GM19023 (cell line): ENCODE data around the gene ARF3.
"Not testable (repeated sequence)": the region's sequence is repeated elsewhere in the genome, so short reads cannot be mapped to it uniquely, and the experiment has no call there.

ENCODE experiments used
- ATAC-seq: cut with Tn5 transposase; IDR thresholded peaks from one replicate; pipeline ENCODE4 v1.9.1; 2021; ENCODE audit warnings: mild to moderate bottlenecking, moderate library complexity; ENCODE audit not compliant: unreplicated experiment

ARF3 gene

GRCh38 chr12:48932878-48933277 is 24.4 kb downstream of the ARF3 start:
- ATAC-seq, result no peak

GRCh38 chr12:48930475-48930874 is 26.8 kb downstream of the ARF3 start:
- ATAC-seq, result no peak

GRCh38 chr12:48929551-48929950 is 27.7 kb downstream of the ARF3 start:
- no peak for ATAC-seq

GRCh38 chr12:48927261-48927660 is 30.0 kb downstream of the ARF3 start:
- ATAC-seq, result no peak

GRCh38 chr12:48925304-48926011 is 31.8 kb downstream of the ARF3 start, which contains the start of gene FKBP11:
Gene FKBP11, minus strand, starts transcription at chr12:48925492. Its CDS starts 64 bp downstream, at chr12:48925428.
- peak; percentile 74 for ATAC-seq

- peak; percentile 88 for ATAC-seq
Measured at GRCh38 chr12:48924617-48925303, 32.5 kb downstream of the ARF3 start.

GRCh38 chr12:48923117-48923516 is 34.2 kb downstream of the ARF3 start:
- no peak for ATAC-seq

- ATAC-seq, result no peak
Measured at GRCh38 chr12:48917857-48918537, 39.3 kb downstream of the ARF3 start.

- ATAC-seq, result no peak
Measured at GRCh38 chr12:48910196-48910595, 47.1 kb downstream of the ARF3 start.

GRCh38 chr12:48909698-48910097 is 47.6 kb downstream of the ARF3 start:
- not testable (repeated sequence) for ATAC-seq

- no peak for ATAC-seq
Measured at GRCh38 chr12:48907245-48907644, 50.0 kb downstream of the ARF3 start.

- no peak for ATAC-seq
Measured at GRCh38 chr12:48903982-48904411, 53.3 kb downstream of the ARF3 start.

GRCh38 chr12:48903363-48903981 is 53.8 kb downstream of the ARF3 start:
- no peak for ATAC-seq

- ATAC-seq, result peak; percentile 55
Measured at GRCh38 chr12:48901278-48901677, 56.0 kb downstream of the ARF3 start.

GRCh38 chr12:48899651-48900050 is 57.6 kb downstream of the ARF3 start:
- no peak for ATAC-seq

- no peak for ATAC-seq
Measured at GRCh38 chr12:48894271-48894670, 63.0 kb downstream of the ARF3 start.

- peak; percentile 66 for ATAC-seq
Measured at GRCh38 chr12:48890657-48891418, 66.4 kb downstream of the ARF3 start.

GRCh38 chr12:48889679-48890078 is 67.6 kb downstream of the ARF3 start:
- no peak for ATAC-seq
